Activated CD8-positive, alpha-beta T cell treated with anti-CD3 and anti-CD28 coated beads for 36 hours (primary cell): Measurements from ENCODE around the gene BCAR3. TPM values are rescaled to one million over a fixed set of nuclear protein-coding genes. Genes with fewer than 3 reads are reported as not detected.

Experiments used
- ATAC-seq: fragments of 200-7000 bp; cut with Tn5 transposase; one replicate; pipeline ENCODE4 v1.10.0; 2021; ENCODE audit warnings: mild to moderate bottlenecking, moderate library complexity
- CTCF ChIA-PET: fragments of 350-600 bp; sonication (Branson Sonifier 250); formaldehyde crosslinking; loops from one replicate; lab custom pipeline; 2021; ENCODE audit warnings: antibody characterized with exemption; lab: Charles Lee
- POLR2A ChIA-PET: fragments of 350-600 bp; sonication (Branson Sonifier 250); formaldehyde crosslinking; loops from one replicate; lab custom pipeline; 2021; ENCODE audit warnings: antibody characterized with exemption; lab: Charles Lee
- DNase-seq: peaks from one replicate; pipeline ENCODE4 v3.0.0-alpha.2; 2020
- H3K27ac Mint-ChIP-seq: one replicate; pipeline ENCODE4 v1.8.0; 2021; ENCODE audit warnings: mild to moderate bottlenecking, mixed read lengths
- H3K27me3 Mint-ChIP-seq: one replicate; pipeline ENCODE4 v1.8.0; 2021; ENCODE audit warnings: mixed read lengths
- H3K36me3 Mint-ChIP-seq: one replicate; pipeline ENCODE4 v1.8.0; 2021; ENCODE audit warnings: low read depth, mixed read lengths
- H3K4me1 Mint-ChIP-seq: one replicate; pipeline ENCODE4 v1.8.0; 2021; ENCODE audit warnings: low read depth, mixed read lengths
- H3K4me3 Mint-ChIP-seq: one replicate; pipeline ENCODE4 v1.8.0; 2021; ENCODE audit warnings: mild to moderate bottlenecking, moderate library complexity, mixed read lengths
- H3K9me3 Mint-ChIP-seq: one replicate; pipeline ENCODE4 v1.8.0; 2021; ENCODE audit warnings: mixed read lengths
- intact Hi-C: fragments of 100-400 bp; cut with micrococcal nuclease; formaldehyde crosslinking; loops from one replicate; pipeline ENCODE4 v1.10.0; 2022
- total RNA-seq, 2 experiments: library from RNA; stranded (reverse); gene quantifications; one replicate each; pipeline ENCODE4 v1.2.3, GENCODE V29; 2021
- TF ChIP-seq, protein P1 (sequence below): fragments of 200-600 bp; IDR thresholded peaks from one replicate; pipeline ENCODE4 v1.8.0; 2022; ENCODE audit warnings: antibody characterized with exemption, mild to moderate bottlenecking

Gene BCAR3
- total RNA-seq, 2 experiments from 2014 or later, result 0.51 to 0.70 TPM

DNA sequence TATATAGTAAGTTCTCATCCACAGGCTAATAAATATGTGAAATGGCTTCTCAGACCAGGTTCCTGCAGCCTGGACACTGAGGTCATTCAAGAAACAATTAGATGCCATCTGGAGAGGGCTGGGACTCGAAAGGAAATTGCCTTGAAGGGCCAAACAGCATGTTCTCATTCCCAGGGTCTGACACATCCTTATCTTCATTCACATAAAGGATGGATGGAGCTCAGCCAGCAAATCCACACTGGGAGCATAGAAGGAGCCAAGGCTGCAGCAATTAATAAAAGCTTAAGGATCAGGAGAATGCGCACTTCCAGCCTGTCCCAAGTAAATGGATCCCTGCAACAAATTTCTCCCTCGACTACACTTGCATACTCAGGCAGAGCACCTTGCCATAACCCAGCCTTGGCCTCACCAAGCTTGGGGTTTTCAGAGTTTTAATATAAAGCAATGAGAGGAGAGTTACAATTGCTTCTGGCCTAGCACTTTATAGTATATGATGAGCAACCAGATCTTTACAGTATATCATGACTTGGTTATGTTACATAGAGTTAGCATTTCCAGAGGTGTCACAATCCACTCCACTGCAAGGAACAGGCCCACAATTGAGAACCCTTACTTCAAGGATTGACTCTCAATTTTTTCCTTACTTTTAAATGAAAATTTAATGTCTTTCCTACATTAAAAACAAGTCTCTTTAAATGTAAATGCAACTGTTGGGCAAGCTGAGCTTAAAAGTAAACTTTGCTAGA lies 55.9 kb downstream of the BCAR3 start:
- H3K9me3 Mint-ChIP-seq, result no peaks in the 10 kb centered on the region
- no peaks in the 10 kb centered on the region for H3K27me3 Mint-ChIP-seq
- TF ChIP-seq, protein P1, sequence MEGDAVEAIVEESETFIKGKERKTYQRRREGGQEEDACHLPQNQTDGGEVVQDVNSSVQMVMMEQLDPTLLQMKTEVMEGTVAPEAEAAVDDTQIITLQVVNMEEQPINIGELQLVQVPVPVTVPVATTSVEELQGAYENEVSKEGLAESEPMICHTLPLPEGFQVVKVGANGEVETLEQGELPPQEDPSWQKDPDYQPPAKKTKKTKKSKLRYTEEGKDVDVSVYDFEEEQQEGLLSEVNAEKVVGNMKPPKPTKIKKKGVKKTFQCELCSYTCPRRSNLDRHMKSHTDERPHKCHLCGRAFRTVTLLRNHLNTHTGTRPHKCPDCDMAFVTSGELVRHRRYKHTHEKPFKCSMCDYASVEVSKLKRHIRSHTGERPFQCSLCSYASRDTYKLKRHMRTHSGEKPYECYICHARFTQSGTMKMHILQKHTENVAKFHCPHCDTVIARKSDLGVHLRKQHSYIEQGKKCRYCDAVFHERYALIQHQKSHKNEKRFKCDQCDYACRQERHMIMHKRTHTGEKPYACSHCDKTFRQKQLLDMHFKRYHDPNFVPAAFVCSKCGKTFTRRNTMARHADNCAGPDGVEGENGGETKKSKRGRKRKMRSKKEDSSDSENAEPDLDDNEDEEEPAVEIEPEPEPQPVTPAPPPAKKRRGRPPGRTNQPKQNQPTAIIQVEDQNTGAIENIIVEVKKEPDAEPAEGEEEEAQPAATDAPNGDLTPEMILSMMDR, result no peak
- no peaks in the 10 kb centered on the region for H3K4me1 Mint-ChIP-seq
- intact Hi-C loops, result loop anchor here (5.0 kb wide), 2 partner anchors 188 to 217 kb away; no protein-coding TSS in a partner anchor
- ChIA-PET POLR2A (interaction anchor here (1.3 kb wide), 1 partner anchor 203 kb away, joined by 3 read pairs; no protein-coding TSS in a partner anchor), CTCF (interaction anchor here (0.9 to 11.1 kb wide), 3 partner anchors 190 to 224 kb away, joined by 3 to 293 read pairs (median 8); no protein-coding TSS in a partner anchor)
- no peak overlapping the region for H3K27ac Mint-ChIP-seq
- no peaks in the 10 kb centered on the region for H3K36me3 Mint-ChIP-seq
- H3K4me3 Mint-ChIP-seq, result no peak overlapping the region
- ATAC-seq (no peak), DNase-seq (no peak)

DNA sequence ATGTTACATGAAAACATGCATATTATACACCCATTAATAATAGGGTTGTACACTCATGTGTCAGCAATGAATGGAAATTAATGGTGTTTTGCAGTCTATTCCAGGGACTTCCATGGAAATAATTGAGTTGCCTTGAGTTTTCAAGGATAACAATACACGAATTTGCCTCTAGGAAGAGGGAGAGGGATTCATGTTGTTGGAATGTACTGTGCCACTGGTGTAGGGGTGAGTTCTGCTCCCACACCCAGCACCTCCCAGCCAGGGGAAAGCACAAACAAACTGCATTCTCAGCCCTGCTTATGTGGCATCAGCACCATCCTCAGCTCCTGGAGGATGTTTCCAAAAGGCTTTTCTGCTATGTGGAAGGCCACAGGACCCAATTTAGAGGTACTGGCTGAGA lies 57.8 kb downstream of the BCAR3 start:
- intact Hi-C loops, result no loop called here
- CTCF ChIA-PET, result interaction anchor here (0.7 to 11.1 kb wide), 3 partner anchors 187 to 220 kb away, joined by 3 to 293 read pairs (median 3); no protein-coding TSS in a partner anchor
- ATAC-seq, result no peak

GRCh38 chr1:93623436-93623835 lies 58.2 kb downstream of the BCAR3 start:
- Mint-ChIP-seq H3K9me3 (no peaks in the 10 kb centered on the region), H3K4me1 (no peaks in the 10 kb centered on the region), H3K36me3 (no peaks in the 10 kb centered on the region), H3K27ac (no peak overlapping the region), H3K27me3 (no peaks in the 10 kb centered on the region), H3K4me3 (no peak overlapping the region)
- TF ChIP-seq, protein P1, result no peak
- ATAC-seq (no peak), DNase-seq (no peak)
- POLR2A ChIA-PET, result interaction anchor here (1.2 kb wide), 1 partner anchor 15 kb away, joined by 3 read pairs; no protein-coding TSS in a partner anchor
- CTCF ChIA-PET, result interaction anchor here (0.7 to 11.1 kb wide), 3 partner anchors 186 to 221 kb away, joined by 3 to 293 read pairs (median 3); no protein-coding TSS in a partner anchor
- intact Hi-C loops, result no loop called here

More for the DNA sequence above, 57.8 kb downstream of the BCAR3 start:
- H3K9me3 Mint-ChIP-seq, result no peaks in the 10 kb centered on the region
- POLR2A ChIA-PET, result interaction anchor here (1.2 kb wide), 1 partner anchor 16 kb away, joined by 3 read pairs; no protein-coding TSS in a partner anchor
- H3K4me1 Mint-ChIP-seq, result no peaks in the 10 kb centered on the region
- no peaks in the 10 kb centered on the region for H3K36me3 Mint-ChIP-seq
- no peak for DNase-seq
- H3K27me3 Mint-ChIP-seq, result no peaks in the 10 kb centered on the region
- no peak overlapping the region for H3K4me3 Mint-ChIP-seq
- TF ChIP-seq, protein P1, result no peak
- no peak overlapping the region for H3K27ac Mint-ChIP-seq

DNA sequence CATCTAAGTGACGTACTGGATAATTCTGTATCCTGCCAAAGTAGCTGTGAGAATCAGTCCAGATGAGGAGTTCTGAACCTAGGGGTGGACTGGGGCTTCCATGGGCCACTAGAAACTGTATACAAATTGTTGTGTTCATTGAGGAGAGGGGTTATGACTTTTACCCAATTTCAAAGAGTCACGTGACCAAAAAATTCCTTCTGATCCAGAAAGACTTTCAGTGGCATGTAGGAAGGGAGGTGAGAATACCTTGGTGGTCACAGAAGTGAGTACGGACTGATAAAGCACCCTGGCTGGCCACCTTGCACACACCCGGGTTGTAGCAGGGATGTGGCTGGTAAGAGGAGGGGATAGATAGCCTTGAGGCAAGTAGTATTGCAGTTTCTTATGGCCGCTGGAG lies 60.4 kb downstream of the BCAR3 start:
- CTCF ChIA-PET, result interaction anchor here (2.5 to 4.7 kb wide), 2 partner anchors 9 to 193 kb away, joined by 10 to 52 read pairs; no protein-coding TSS in a partner anchor
- DNase-seq (no peak), ATAC-seq (no peak)
- Mint-ChIP-seq H3K9me3 (no peaks in the 10 kb centered on the region), H3K4me1 (peaks cover 4% of the 10 kb centered on the region), H3K27me3 (no peaks in the 10 kb centered on the region), H3K36me3 (no peaks in the 10 kb centered on the region), H3K27ac (no peak overlapping the region), H3K4me3 (no peak overlapping the region)
- POLR2A ChIA-PET, result no interaction called here
- TF ChIP-seq, protein P1, result no peak
- intact Hi-C loops, result no loop called here

DNA sequence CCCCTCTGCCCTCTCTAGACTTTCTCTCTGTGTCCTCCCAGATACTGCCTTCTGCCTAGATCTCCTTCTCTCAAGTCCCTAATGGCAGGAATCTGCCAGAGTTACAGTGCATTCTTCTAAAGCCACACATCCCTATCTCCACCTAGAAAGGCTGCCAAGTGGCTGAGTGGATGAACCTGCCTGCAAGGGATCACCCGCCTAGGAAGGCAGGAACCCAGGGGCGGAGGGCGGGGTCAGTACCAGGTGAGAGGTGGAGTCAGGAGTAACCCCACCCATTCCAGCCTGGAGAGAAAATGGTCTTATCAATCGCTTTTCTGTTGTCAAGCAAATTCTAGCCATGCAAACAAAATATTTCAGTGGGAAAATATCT lies 60.8 kb downstream of the BCAR3 start:
- ChIA-PET CTCF (interaction anchor here (1.5 to 4.7 kb wide), 4 partner anchors 9 to 193 kb away, joined by 4 to 52 read pairs (median 8); no protein-coding TSS in a partner anchor), POLR2A (no interaction called here)
- TF ChIP-seq, protein P1, result no peak
- DNase-seq, result no peak
- Mint-ChIP-seq H3K4me3 (no peak overlapping the region), H3K36me3 (no peaks in the 10 kb centered on the region), H3K27me3 (no peaks in the 10 kb centered on the region), H3K4me1 (peaks cover 8% of the 10 kb centered on the region), H3K27ac (no peak overlapping the region), H3K9me3 (no peaks in the 10 kb centered on the region)
- intact Hi-C loops, result no loop called here
- no peak for ATAC-seq
